HCT116 (cell line): ENCODE data around the gene TCP1.

ENCODE experiments used
- CEBPB ChIP-seq: IDR thresholded peaks from 2 replicates; pipeline ENCODE4 v1.6.1; 2012; ENCODE audit warnings: low read depth
- EZH2 ChIP-seq: fragments of 200-600 bp; sonication (generic); IDR thresholded peaks from 2 replicates; pipeline ENCODE4 v1.6.1; 2017; ENCODE audit warnings: antibody characterized with exemption, mixed run types
- EZH2phosphoT487 ChIP-seq: fragments of 200-600 bp; IDR thresholded peaks from 2 replicates; pipeline ENCODE4 v1.6.1; 2018; ENCODE audit warnings: antibody characterized with exemption, borderline replicate concordance
- JUND ChIP-seq: IDR thresholded peaks from 2 replicates; pipeline ENCODE4 v1.6.1; 2012
- POLR2A ChIP-seq: IDR thresholded peaks from 2 replicates; pipeline ENCODE4 v1.7.0; 2011; ENCODE audit warnings: borderline replicate concordance; ENCODE audit not compliant: insufficient read depth, insufficient read length; ENCODE audit errors: extremely low read depth
- POLR2AphosphoS5 ChIP-seq: IDR thresholded peaks from 2 replicates; pipeline ENCODE4 v1.6.1; 2011; ENCODE audit warnings: mild to moderate bottlenecking, low read depth, low read length, moderate library complexity
- YY1 ChIP-seq: IDR thresholded peaks from 2 replicates; pipeline ENCODE4 v1.6.1; 2011; ENCODE audit warnings: low read length, low read depth, moderate library complexity, mild to moderate bottlenecking; ENCODE audit not compliant: insufficient replicate concordance; ENCODE audit errors: extremely low read depth
- ZFX ChIP-seq: fragments of 450-650 bp; IDR thresholded peaks from 2 replicates; pipeline ENCODE4 v1.6.1; 2017
- ZNF274 ChIP-seq: fragments of 200-500 bp; sonication (Bioruptor generic); IDR thresholded peaks from 2 replicates; pipeline ENCODE4 v1.6.1; 2014; ENCODE audit warnings: mild to moderate bottlenecking, low read depth, low read length, inconsistent platforms
- TF ChIP-seq, protein P1 (sequence below), 3 experiments: fragments of 200-600 bp in 1 of 3; sonication (generic) in 1 of 3; IDR thresholded peaks in 2 of 3; conservative IDR thresholded peaks in 1 of 3; 2 replicates each; pipeline ENCODE4 v1.5.1; 2012 to 2017; ENCODE audit warnings: low read depth in 2 of 3, low read length in 2 of 3, antibody characterized with exemption in 1 of 3, borderline replicate concordance in 1 of 3, control low read depth in 1 of 3, mild to moderate bottlenecking in 1 of 3, mixed read lengths in 1 of 3, mixed run types in 1 of 3, moderate library complexity in 1 of 3; ENCODE audit not compliant: insufficient read depth in 1 of 3
- TF ChIP-seq, protein P2 (sequence below): IDR thresholded peaks from 2 replicates; pipeline ENCODE4 v1.6.1; 2012
- TF ChIP-seq, protein P3 (sequence below): IDR thresholded peaks from 2 replicates; pipeline ENCODE4 v1.6.1; 2012; ENCODE audit warnings: low read depth

DNA sequence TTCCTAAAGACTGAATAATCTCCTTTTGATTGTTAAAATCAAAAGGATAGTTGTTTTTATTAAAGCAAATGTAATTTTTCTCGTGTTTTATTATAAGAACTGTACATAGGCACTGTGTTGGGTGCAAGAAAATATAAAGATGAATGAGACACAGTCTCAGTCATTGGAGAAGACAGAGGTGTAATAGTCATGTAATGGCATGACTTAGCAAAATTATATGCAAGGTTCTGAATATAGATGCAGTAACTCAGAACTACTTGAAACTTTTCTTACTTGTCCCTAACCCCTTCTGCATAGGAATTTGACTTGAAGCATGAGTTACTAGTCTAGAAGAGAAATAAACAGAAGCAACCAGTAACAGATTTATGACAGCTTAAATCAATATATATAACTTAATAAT lies 47.2 kb downstream of the TCP1 start:
- no peak for TF ChIP-seq EZH2phosphoT487
- TF ChIP-seq, protein P1, sequence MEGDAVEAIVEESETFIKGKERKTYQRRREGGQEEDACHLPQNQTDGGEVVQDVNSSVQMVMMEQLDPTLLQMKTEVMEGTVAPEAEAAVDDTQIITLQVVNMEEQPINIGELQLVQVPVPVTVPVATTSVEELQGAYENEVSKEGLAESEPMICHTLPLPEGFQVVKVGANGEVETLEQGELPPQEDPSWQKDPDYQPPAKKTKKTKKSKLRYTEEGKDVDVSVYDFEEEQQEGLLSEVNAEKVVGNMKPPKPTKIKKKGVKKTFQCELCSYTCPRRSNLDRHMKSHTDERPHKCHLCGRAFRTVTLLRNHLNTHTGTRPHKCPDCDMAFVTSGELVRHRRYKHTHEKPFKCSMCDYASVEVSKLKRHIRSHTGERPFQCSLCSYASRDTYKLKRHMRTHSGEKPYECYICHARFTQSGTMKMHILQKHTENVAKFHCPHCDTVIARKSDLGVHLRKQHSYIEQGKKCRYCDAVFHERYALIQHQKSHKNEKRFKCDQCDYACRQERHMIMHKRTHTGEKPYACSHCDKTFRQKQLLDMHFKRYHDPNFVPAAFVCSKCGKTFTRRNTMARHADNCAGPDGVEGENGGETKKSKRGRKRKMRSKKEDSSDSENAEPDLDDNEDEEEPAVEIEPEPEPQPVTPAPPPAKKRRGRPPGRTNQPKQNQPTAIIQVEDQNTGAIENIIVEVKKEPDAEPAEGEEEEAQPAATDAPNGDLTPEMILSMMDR (IDR thresholded peaks at IDR 0.05 in 2 of 3, conservative IDR thresholded peaks at IDR 0.05 in 1 of 3; ENCODE audit: borderline replicate concordance in 1 of 3, insufficient read depth in 1 of 3, low read depth in 2 of 3, low read length in 2 of 3), result no peak
- TF ChIP-seq EZH2, result no peak
- no peak for TF ChIP-seq POLR2AphosphoS5
- TF ChIP-seq POLR2A, result no peak
- TF ChIP-seq ZFX, result no peak
- no peak for TF ChIP-seq ZNF274
- TF ChIP-seq YY1, result no peak
- no peak for TF ChIP-seq JUND
- TF ChIP-seq, protein P2, sequence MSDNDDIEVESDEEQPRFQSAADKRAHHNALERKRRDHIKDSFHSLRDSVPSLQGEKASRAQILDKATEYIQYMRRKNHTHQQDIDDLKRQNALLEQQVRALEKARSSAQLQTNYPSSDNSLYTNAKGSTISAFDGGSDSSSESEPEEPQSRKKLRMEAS, result no peak
- TF ChIP-seq CEBPB, result no peak
- TF ChIP-seq, protein P3, sequence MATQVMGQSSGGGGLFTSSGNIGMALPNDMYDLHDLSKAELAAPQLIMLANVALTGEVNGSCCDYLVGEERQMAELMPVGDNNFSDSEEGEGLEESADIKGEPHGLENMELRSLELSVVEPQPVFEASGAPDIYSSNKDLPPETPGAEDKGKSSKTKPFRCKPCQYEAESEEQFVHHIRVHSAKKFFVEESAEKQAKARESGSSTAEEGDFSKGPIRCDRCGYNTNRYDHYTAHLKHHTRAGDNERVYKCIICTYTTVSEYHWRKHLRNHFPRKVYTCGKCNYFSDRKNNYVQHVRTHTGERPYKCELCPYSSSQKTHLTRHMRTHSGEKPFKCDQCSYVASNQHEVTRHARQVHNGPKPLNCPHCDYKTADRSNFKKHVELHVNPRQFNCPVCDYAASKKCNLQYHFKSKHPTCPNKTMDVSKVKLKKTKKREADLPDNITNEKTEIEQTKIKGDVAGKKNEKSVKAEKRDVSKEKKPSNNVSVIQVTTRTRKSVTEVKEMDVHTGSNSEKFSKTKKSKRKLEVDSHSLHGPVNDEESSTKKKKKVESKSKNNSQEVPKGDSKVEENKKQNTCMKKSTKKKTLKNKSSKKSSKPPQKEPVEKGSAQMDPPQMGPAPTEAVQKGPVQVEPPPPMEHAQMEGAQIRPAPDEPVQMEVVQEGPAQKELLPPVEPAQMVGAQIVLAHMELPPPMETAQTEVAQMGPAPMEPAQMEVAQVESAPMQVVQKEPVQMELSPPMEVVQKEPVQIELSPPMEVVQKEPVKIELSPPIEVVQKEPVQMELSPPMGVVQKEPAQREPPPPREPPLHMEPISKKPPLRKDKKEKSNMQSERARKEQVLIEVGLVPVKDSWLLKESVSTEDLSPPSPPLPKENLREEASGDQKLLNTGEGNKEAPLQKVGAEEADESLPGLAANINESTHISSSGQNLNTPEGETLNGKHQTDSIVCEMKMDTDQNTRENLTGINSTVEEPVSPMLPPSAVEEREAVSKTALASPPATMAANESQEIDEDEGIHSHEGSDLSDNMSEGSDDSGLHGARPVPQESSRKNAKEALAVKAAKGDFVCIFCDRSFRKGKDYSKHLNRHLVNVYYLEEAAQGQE, result no peak
